Measurements from ENCODE around the gene IQGAP3.
"Not testable (repeated sequence)": the region's sequence is repeated elsewhere in the genome, so short reads cannot be mapped to it uniquely, and the experiment has no call there.

IQGAP3 gene

DNA sequence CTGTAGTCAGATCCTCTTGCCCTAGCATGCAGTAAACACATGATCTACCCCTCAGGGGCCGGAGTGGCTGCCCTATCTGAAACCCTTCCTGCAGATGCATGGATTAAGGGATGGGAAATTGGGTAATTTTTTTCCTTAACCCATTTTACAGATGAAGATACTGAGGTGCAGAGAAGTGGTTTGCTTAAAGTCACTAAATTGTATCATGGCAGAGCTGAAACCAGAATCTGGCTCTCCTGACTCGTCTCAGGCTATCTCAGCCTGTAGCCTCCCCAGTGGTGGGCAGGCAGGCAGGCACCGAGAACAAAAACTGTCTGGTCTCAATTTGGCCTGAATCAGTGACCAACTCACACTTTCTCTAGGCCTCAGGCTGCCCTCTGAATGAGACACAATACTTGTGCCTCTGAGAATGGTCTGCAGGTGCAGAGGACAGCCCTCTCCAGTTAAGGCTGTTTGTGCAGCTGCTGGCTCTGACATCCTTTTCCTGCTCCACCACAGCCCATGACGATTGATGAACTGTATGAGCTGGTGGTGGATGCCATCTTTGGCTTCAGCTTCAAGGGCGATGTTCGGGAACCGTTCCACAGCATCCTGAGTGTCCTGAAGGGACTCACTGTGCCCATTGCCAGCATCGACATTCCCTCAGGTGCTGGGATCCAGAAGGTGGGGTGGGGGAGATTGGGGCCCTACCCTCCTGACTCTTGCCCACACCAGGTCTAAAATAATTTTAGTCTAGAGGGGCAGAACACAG, 20.7 kb upstream of the IQGAP3 start:
- no peak for DNase-seq (ENCODE audit: extremely low read depth in 1 of 2, low read depth in 1 of 2)

DNA sequence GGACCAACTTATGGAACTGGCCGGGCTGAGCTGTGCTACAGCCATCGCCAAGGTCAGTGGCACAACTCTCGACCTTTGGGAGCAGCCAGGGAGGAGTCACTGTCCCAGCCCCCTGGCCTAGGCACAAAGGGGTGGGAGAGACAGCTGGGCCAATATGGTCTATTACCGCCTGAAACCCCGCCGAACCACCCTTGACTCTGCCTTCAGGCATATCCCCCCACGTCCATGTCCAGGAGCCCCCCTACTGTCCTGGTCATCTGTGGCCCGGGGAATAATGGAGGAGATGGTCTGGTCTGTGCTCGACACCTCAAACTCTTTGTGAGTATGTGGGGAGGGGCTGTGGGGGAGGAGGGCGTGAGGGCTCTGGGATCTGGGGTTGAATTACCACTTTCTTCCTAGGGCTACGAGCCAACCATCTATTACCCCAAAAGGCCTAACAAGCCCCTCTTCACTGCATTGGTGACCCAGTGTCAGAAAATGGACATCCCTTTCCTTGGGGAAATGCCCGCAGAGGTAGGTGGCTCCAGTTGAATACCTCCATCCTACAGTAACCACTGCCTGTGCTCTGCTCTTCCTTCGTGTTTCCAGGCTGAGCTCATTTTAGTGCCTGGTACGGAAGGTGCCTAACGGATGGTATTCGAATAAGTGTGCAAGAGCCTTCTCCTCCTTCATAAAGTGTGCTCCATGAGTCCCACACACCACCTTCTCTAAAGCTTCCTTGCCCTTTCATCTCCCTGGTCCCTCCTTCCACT, 20.0 kb upstream of the IQGAP3 start:
- DNase-seq (ENCODE audit: extremely low read depth in 1 of 2, low read depth in 1 of 2): no peak

DNA sequence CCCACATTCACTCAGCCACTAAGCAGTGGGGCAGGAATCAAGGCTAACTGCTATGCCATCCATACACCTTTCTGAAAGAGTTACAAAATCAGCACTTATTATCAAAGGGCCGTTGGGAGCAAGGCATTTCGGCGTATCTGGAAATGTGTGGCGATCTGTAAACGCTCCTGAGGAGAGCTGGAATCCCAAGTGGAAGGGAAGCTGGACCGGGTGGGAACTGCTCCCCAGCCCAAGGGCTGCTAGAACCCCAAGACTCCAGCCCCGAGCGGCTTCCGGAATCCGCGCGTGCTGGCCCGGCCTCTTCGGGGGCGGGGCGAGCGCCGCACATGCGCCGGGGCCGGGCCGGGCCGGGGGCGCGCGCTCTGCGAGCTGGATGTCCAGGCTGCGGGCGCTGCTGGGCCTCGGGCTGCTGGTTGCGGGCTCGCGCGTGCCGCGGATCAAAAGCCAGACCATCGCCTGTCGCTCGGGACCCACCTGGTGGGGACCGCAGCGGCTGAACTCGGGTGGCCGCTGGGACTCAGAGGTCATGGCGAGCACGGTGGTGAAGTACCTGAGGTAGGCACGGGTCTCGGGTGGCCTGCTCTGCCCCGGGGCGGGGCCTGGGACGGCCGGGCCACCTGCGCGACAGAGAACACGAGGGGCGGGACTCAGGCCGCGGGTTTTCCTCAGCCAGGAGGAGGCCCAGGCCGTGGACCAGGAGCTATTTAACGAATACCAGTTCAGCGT, 19.2 kb upstream of the IQGAP3 start, which contains the start of gene NAXE:
Gene NAXE (plus strand): TSS at position 345 of the 726 bp plus-strand sequence. CDS start 29 bp downstream, at position 374.
- DNase-seq (ENCODE audit: extremely low read depth in 1 of 2, low read depth in 1 of 2): peak; percentile 19 to 59

DNA sequence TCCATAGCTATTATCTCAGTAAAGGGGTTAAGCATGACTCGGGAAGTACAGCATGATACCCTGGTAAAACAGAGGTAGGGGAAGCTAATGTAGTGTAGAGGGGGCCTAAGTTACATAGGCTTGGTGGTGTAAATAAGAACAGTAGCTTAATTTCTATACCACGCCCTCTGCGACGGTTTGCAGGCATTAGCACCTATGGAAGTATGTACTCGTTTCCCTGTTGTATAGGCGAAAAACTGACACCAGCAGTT, 18.7 kb upstream of the IQGAP3 start:
- no peak for DNase-seq (ENCODE audit: extremely low read depth in 1 of 2, low read depth in 1 of 2)

DNA sequence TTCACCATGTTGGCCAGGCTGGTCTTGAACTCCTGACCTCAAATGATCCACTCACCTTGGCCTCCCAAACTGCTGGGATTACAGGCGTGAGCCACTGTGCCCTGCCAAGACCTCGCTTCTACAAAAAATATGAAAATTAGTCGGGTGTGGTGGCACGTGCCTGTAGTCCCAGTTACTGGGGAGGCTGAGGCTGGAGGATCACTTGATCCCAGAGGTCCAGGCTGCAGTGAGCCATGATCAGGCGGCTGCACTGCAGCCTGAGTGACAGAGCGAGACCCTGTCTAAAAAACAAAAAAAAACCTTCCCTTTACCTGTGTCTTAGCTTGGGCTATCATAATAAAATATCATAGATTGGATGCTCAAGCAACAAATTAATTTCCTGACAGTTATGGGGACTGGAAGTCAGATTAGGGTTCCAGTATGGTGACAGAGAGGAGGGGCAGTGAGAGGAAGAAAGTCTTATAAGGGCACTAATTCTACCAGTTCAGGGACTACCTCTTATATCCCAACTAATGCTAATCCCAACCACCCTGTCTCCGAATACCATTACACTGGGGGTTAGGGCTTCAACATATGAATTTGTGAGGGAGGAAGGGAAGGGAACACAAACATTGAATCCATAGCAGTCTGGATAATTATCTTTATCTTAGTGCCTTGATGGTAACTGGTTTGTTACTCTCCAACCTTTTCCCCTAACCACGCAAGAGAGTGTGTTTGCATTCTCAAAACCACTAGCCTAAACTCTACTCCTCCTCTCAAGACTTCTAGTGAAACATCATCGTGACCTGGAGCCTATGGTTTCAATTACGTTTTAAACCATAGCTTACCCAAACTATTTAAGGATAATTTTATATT, 18.2 kb upstream of the IQGAP3 start:
- no peak for DNase-seq (ENCODE audit: extremely low read depth in 1 of 2, low read depth in 1 of 2)

DNA sequence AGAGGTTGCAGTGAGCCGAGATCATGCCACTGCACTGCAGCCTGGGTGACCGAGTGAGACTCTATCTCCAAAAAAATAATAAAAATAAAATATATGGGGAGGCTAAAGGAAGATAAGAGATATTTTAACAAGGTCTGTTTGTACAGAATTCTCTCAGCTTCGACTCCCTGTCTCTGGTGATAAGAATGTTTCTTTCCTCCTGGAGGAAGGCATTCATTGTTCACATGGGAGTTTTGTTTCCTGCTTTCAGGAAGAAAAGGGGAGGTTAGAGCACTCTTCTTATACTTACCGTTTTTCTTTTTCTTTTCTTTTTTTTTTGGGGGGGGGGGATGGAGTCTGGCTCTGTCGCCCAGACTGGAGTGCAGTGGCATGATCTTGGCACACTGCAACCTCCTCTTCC, 17.2 kb upstream of the IQGAP3 start:
- no peak for DNase-seq (ENCODE audit: extremely low read depth in 1 of 2, low read depth in 1 of 2)

DNA sequence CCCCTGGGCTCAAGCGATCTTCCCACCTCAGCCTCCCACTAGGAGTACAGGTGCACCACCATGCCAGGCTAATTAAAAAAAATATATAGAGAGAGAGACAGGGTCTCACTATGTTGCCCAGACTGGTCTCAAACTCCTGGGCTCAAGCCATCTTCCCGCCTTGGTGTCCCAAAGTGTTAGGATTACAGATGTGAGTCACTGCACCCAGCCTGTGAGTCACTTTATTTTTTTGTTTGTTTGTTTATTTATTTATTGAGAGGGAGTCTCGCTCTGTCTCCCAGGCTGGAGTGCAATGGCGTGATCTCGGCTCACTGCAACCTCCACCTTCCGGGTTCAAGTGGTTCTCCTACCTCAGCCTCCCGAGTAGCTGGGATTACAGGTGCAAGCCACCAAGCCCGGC, 15.6 kb upstream of the IQGAP3 start:
- not testable (repeated sequence) for DNase-seq (ENCODE audit: extremely low read depth in 1 of 2, low read depth in 1 of 2)

DNA sequence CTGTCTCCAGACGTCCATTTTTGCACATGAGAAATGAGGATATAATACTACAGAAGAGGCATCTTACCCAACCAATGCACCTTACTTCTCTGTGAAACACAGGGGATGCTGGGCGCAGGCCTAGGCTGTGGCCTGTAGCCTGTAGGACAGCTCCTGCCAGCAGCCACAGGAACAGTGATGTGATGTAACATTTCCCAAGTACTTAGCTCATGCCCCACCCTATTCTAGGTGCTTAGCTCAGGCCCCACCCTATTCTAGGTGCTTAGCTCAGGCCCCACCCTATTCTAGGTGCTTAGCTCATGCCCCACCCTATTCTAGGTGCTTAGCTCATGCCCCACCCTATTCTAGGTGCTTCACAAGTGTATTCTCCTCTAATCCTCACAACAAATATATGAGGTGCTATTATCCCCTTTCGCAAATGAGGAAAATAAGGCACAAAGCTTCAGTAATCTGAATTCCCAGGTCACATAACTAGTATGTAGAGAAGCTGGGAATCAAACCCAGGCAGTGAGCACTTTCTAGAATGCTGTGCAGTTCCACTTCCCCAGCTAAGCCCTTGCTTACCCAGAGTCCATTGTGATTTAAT, 14.6 kb upstream of the IQGAP3 start:
- no peak for DNase-seq (ENCODE audit: extremely low read depth in 1 of 2, low read depth in 1 of 2)

DNA sequence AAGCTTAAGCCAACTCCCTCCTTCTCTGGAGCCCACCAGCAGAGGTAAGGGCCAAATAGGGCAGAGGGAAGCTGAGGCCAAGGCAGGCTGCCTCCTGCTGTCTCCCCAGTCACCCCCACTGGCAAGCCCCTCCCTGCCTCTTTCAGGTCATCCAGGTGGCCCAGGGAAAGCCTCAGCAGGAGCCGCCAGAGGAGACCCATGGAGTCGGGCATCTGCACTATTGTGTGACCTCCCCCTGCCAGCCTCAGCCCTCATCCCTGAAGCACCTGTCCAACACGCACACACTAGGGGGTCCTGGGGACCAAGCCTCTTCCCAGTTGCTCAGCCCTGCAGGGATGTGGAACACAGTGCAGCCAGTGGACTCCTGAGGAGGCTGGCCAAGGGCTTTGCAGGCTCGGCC, 14.0 kb upstream of the IQGAP3 start:
- DNase-seq (ENCODE audit: extremely low read depth in 1 of 2, low read depth in 1 of 2): no peak

DNA sequence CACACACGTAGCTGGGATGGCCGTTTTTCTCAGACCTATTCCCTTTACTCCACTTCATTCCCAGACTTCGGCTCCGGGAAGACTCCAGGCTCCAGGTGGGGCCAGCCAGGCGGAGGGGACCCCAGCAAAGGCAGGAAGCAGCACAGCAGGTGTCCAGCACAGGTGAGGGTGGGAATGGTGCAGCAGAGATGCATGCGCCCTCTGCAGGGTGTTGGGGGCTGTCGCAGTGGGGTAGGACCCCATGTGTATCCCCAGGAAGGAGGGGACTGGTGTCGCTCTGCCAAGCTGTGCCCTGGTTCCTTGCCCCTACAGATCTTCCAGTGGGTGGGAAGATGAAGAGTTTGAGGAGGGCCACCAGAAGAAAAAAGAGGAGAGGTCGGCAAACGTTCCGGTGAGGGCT, 12.4 kb upstream of the IQGAP3 start:
- no peak for DNase-seq (ENCODE audit: extremely low read depth in 1 of 2, low read depth in 1 of 2)

DNA sequence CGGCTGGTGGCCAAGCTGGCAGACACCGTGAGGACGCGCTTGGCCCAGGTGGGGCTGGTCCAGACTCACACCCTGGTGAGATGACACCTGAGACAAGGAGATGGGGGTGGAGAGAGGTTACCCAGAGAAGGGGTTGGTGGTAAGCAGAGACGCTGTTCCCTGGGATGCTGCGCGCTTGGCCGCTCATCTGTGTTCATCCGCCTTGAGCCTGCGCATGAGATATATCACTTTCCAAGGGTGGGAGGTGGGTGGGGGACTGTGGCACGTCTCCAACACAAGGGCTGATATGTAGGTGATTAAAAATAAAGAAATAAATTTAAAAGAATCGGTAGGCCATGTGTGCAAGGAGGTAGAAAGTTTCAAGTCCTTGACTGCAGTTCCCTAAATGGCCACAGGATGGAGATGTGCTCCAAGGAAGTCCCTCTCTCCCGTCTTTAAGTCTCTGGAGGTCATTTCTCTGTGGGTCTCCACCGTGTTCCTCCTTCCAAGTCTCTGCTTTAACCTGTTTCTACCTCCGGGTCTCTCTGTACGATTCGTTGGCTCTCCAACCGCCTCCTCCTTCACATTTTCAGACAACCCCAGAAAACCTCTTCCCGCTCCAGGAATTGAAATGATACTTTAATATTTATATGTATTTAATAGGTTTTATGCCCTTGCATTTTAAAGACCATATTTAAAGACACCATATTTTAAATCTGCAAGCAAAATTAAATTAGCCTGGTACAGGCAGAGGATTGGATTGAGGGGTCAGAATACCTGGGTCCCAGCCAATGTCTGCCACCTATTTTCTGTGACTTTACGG, 11.7 kb upstream of the IQGAP3 start:
- peak; percentile 53 to 60 for DNase-seq (ENCODE audit: extremely low read depth in 1 of 2, low read depth in 1 of 2)

DNA sequence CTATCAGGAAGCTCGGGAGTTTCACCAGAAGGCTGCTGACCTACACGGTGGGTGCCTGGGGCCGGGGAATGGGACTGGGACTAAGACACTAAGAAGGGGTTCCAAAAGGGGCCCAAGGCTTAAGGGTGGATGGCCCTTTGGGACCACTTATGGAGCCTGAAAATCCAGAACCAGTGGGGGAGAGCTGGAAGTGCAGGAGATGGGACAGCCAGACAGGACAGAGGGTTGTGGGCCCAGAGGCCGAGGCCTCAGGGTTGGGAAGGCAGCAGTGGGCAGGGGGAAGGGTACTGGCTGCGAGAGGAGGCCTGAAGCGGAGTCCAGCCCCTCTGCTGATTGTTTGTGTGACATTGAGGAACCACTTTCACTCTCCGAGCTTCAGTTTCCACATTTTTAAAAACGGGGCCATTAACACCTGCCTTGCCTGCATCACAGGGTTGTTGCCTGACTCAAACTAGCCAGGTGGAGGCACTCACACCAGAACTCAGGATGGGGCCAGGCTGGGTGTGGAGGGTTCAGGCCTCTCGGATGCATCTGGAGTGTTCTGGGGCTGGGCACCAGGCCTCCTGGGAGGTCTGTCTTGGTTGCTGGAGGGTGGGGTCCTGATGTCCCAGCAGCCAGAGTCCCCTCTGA, 10.1 kb upstream of the IQGAP3 start:
- no peak for DNase-seq (ENCODE audit: extremely low read depth in 1 of 2, low read depth in 1 of 2)

DNA sequence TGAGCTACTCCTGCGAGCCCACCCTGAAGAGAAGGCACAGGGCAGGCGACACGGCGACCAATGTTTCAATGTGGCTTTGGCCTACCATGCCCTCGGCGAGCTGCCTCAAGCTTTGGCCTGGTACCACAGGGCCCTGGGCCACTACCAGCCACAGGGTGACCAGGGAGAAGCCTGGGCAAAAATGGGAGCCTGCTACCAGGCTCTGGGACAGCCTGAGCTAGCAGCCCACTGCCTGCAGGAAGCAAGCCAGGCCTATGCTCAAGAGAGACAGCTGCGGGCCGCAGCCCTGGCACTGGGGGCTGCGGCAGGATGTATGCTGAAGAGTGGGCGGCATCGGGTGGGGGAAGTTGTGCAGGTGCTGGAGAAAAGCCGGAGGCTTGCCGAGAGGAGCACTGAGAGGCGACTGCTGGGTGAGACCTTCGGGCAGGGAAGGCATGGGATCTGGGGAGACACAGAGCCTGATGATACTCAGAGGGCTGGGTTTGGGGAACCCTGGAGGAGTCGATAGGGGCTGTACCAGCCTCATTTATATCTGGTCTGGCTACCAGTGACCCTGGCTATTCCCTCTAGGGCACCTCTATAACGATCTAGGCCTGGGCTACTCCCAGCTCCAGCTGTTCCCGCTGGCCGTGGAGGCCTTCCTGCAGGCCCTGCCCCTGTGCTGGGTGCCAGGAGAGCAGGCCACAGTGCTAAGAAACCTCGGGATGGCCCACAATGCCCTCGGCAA, 9.5 kb upstream of the IQGAP3 start:
- DNase-seq (ENCODE audit: extremely low read depth in 1 of 2, low read depth in 1 of 2): no peak

DNA sequence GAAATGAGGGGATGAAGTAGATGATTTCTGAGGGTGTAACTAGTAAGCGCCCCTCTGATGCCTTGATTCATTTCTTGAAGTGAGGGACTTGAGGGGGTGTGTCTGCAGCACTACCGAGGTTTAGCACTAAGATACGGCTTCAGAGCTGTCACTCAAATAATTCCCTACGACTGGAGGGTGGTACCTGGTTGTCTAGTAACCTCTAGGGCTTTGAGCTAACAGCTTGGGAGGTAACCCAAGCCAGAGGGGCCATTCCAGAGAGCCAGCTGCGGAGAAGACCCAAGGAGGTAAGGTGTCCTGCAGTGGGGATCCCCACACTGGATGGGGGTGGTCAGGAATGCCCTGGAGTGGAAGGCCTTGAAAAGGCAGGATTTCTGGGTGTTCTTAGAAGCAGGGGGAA, 7.1 kb upstream of the IQGAP3 start, which contains the start of gene TTC24:
Gene TTC24 (plus strand): TSS at position 252 of the 400 bp plus-strand sequence. CDS start 1,642 bp downstream, outside the sequence.
- DNase-seq (ENCODE audit: extremely low read depth in 1 of 2, low read depth in 1 of 2): no peak

DNA sequence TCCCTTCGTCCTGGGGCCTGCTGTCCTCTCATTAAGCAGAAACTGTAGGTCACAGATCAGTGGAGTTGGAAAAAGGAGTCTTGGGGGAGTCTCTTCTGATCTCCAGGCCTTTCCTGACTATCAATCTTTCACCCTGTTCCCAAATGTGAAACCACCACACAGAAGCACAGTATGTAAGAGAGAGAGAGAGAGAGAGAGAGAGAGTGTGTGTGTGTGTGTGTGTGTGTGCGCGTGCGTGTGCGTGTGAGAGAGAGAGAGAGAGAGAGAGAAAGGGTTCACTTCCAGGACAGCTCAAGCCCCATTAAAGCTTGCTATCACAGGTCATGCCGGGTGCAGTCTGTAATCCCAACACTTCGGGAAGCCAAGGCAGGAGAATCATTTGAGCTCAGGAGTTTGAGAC, 5.7 kb upstream of the IQGAP3 start:
- no peak for DNase-seq (ENCODE audit: extremely low read depth in 1 of 2, low read depth in 1 of 2)

DNA sequence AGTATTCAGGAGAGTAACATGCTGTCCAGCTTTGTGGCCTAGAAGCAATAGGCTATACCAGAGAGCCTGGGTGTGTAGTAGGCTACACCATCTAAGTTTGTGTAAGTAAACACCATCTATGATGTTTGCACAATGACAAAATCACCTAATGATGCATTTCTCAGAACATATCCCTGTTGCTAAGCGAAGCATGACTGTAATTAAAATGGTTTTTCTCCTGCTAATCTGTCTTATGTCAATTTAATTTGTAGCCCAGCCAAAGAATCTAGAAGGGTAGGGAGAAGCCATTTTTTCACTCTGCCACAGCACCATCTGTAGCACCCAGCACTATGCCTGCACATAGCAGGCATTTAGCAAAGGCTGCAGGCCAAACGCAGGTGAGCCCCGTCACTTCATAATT, 5.2 kb upstream of the IQGAP3 start:
- DNase-seq (ENCODE audit: extremely low read depth in 1 of 2, low read depth in 1 of 2): no peak

DNA sequence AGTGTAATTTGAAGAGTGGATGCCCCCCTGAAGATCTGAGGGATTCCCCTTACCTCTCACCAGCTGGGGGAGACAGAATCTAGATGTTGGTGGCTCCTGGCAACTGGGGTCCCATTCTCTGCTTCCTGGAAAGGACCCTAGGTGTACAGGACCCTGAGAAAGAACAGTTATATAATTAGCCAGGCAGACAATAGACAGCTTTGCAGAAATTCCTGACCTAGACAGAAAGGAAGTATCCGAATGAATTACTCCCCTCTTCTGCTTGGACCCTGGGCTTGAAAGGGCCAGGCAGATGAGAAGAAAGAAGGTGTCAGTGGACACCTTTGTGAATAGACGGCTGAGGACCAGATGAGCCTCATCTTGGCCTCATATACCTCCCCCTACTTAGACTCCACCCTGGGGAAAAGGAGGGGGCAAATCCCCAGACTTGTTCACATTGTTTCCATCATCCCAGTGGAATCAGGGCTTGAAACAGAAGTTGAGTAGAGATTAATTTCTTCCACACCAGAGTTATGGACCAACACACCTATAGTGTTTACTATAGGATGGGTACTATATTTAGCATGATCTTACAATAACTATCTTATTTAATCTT, 1.8 kb upstream of the IQGAP3 start:
- no peak for DNase-seq (ENCODE audit: extremely low read depth in 1 of 2, low read depth in 1 of 2)

DNA sequence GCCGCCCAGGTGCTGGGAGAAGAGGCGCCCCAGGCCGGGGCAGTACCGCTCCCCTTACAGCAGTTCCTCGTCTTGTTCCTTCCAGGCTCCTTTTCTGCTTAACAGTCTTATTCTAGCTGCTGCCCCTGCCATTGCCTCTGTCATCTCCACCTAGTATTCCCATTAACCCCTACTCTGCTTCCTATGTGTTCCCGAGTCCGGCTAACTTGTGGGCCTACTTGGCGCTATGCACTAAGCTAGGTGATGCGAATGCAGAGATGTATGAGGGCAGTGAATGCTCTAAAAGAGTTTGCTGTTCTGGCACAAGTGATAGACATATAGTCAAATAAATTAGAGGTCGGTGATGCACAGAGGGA, 276 bp upstream of the IQGAP3 start:
- no peak for DNase-seq (ENCODE audit: extremely low read depth in 1 of 2, low read depth in 1 of 2)

Measured in activated CD8-positive, alpha-beta memory T cell treated with anti-CD3 and anti-CD28 coated beads for 1 hour (primary cell).